KOPT-K1 (cell line): Measurements from ENCODE around the gene RRAS2.
"Not testable (repeated sequence)": the region's sequence is repeated elsewhere in the genome, so short reads cannot be mapped to it uniquely, and the experiment has no call there.

ENCODE experiments used
- H3K27ac ChIP-seq: fragments of 200-600 bp; sonication (generic); 2 replicates; pipeline ENCODE4 v1.5.1; 2016; ENCODE audit warnings: antibody characterized with exemption, mild to moderate bottlenecking, low read depth, low read length; ENCODE audit not compliant: poor library complexity, severe bottlenecking
- H3K36me3 ChIP-seq: fragments of 200-600 bp; sonication (generic); 2 replicates; pipeline ENCODE4 v1.5.1; 2017; ENCODE audit warnings: antibody characterized with exemption, mild to moderate bottlenecking, low read length, moderate library complexity; ENCODE audit not compliant: insufficient read depth
- H3K9me3 ChIP-seq: fragments of 200-600 bp; sonication (generic); 2 replicates; pipeline ENCODE4 v1.5.1; 2017; ENCODE audit warnings: antibody characterized with exemption, low read length, mild to moderate bottlenecking; ENCODE audit not compliant: insufficient read depth, poor library complexity, severe bottlenecking

The RRAS2 gene

GRCh38 chr11:14358729-14359439, at the start of gene RRAS2:
RRAS2 (minus strand) TSS chr11:14359183; CDS start chr11:14358870, 313 bp downstream.
- Histone ChIP-seq H3K9me3 (no peaks in the 10 kb centered on the region), H3K36me3 (peaks cover 7% of the 10 kb centered on the region), H3K27ac (peak within 1 kb of the TSS; percentile 87)

DNA sequence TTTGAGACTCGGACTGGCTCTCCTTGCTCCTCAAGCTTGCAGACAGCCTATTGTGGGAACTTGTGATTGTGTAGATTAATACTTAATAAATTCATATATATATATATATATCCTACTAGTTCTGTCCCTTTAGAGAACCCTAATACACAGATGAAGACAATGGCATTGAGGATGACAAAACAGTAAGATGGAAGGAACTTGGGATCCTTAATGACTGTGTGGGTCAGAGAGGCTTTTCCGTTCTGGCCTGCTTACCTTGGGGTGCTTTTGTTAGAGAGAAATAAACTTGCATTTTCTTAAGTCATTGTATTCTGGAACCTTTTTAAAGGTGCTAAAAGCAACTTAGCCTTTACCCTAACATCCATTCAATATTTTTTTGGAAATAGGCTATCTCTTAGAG, 49.6 kb upstream of the RRAS2 start:
- H3K27ac ChIP-seq, result no peak overlapping the region
- H3K9me3 ChIP-seq, result no peaks in the 10 kb centered on the region
- no peaks in the 10 kb centered on the region for H3K36me3 ChIP-seq

DNA sequence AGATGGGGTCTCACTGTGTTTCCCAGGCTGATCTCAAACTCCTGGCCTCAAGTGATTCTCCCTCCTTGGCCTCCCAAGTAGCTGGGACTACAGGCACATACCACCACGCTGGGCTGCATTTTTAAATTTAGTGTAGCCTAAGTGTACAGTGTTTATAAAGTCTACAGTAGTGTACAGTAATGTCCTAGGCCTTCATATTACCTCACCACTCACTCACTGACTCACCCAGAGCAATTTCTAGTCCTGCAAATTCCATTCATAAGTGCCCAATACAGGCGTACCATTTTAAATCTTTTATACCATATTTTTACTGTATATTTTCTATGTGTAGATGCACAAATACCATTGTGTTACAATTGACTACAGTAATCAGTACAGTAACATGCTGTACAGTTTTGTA, 47.1 kb upstream of the RRAS2 start:
- H3K36me3 ChIP-seq, H3K9me3 ChIP-seq, H3K27ac ChIP-seq: not testable (repeated sequence)

DNA sequence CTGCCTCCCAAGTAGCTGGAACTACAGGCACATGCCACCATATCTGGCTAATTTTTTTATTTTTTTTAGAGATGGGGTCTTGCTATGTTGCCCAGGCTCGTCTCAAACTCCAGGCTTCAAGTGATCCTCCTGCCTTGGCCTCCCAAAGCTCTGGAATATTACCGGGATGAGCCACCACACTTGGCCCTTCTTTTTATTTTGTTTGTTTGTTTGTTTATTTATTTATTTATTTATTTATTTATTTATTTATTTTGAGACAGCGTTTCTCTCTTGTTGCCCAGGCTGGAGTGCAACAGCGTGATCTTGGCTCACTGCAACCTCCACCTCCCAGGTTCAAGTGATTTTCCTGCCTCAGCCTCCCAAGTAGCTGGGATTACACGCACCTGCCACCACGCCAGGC, 44.5 kb upstream of the RRAS2 start:
- not testable (repeated sequence) for H3K9me3 ChIP-seq

GRCh38 chr11:14399087-14399486, 40.1 kb upstream of the RRAS2 start:
- Histone ChIP-seq H3K36me3 (no peaks in the 10 kb centered on the region), H3K9me3 (no peaks in the 10 kb centered on the region), H3K27ac (no peak overlapping the region)

More for the DNA sequence above, 44.5 kb upstream of the RRAS2 start:
- not testable (repeated sequence) for H3K36me3 ChIP-seq, H3K27ac ChIP-seq

- Histone ChIP-seq H3K27ac (no peak overlapping the region), H3K36me3 (no peaks in the 10 kb centered on the region), H3K9me3 (no peaks in the 10 kb centered on the region)
These were observed 37.3 kb upstream of the RRAS2 start for GRCh38 chr11:14396273-14396672.

DNA sequence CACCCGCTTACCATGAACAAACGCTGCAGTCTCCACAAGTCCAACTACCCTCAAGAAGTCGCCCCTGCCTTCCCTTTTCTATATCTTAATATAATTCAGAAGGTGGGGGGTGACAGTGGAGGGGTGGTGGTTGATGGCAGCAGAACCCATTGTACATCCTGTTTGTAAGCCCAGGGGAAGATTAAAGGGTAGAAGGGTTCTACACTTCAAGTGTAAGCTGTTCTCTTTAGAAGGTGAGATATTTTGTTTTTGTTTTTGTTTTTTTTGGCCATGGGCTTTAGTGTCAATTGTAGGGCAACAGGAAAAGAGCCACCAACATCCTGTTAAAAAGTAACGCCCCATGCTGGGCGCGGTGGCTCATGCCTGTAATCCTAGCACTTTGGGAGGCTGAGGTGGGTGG, 34.9 kb upstream of the RRAS2 start:
- H3K36me3 ChIP-seq, result no peaks in the 10 kb centered on the region
- no peaks in the 10 kb centered on the region for H3K9me3 ChIP-seq
- peak overlapping the region; percentile 23 for H3K27ac ChIP-seq

- no peaks in the 10 kb centered on the region for H3K9me3 ChIP-seq
- H3K27ac ChIP-seq, result no peak overlapping the region
- H3K36me3 ChIP-seq, result no peaks in the 10 kb centered on the region
These were observed 34.1 kb upstream of the RRAS2 start for GRCh38 chr11:14393129-14393528.

GRCh38 chr11:14390669-14391068, 31.7 kb upstream of the RRAS2 start:
- Histone ChIP-seq H3K9me3 (no peaks in the 10 kb centered on the region), H3K27ac (no peak overlapping the region), H3K36me3 (no peaks in the 10 kb centered on the region)

GRCh38 chr11:14388352-14388751, 29.4 kb upstream of the RRAS2 start:
- Histone ChIP-seq H3K9me3 (no peaks in the 10 kb centered on the region), H3K27ac (no peak overlapping the region), H3K36me3 (no peaks in the 10 kb centered on the region)

DNA sequence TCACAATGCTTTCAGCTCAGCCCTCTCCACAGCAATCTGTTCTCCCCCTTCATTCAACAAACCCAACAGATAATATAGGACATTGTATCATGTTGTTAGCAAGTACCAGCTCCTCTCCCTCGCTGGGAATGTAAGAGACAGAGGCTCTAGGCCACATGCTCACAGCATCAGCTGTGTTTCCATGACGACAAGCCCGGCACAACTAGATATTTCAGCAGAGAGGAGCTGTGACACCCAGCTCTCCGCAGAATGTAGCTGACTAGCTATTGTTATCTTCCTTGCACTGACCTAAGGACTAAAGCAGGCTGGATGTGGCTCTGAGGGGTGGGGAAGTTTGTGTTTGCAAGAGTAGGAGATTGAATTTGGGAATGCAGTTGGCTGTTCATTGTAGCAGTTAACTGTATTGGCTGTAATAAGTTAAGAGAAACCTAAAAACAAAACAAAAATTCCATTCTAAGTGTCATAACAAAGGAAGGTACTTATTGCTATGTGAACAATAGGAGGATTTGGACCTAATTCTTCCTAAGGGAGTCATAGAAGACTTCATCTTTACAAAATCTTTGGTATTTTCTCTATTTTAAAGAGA, 28.0 kb upstream of the RRAS2 start:
- H3K27ac ChIP-seq, result no peak overlapping the region
- no peaks in the 10 kb centered on the region for H3K9me3 ChIP-seq
- H3K36me3 ChIP-seq, result no peaks in the 10 kb centered on the region

- H3K36me3 ChIP-seq, result no peaks in the 10 kb centered on the region
- no peaks in the 10 kb centered on the region for H3K9me3 ChIP-seq
- no peak overlapping the region for H3K27ac ChIP-seq
These were observed 27.1 kb upstream of the RRAS2 start for GRCh38 chr11:14386081-14386480.

- no peaks in the 10 kb centered on the region for H3K9me3 ChIP-seq
- H3K36me3 ChIP-seq, result no peaks in the 10 kb centered on the region
- H3K27ac ChIP-seq, result no peak overlapping the region
These were observed 25.4 kb upstream of the RRAS2 start for GRCh38 chr11:14384338-14384737.

GRCh38 chr11:14381968-14382367, 23.0 kb upstream of the RRAS2 start:
- Histone ChIP-seq H3K36me3 (no peaks in the 10 kb centered on the region), H3K27ac (no peak overlapping the region), H3K9me3 (no peaks in the 10 kb centered on the region)

DNA sequence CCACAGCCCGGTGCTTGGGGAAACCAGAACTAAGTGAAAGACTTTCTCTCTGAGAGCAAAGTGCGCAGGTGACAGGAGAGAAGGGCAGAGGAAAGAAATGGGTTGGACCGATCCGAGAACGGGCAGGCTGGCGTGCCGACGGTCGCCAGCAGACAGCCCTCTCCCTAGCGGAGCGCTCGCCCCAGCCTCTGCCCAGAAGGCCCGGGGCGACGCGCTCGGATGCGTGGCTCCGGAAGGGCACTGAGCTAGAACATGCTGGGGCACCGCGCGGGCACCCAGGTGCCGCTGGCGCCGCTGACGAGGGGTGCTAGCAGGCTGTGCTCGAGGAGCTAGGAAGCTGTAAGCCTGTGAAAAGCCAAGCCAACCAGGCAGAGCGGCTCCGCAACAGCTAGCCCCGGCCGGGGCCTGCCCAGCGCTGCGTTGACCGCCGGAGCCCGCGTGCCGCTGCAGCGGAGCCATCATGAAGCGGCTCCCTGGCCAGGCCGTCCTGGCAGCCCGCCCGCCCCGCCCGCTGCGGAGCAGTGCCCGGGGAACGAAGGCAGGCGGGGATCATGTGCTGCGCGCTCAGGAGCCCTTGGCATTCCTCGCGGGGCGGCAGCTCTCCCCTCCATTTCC, 22.1 kb upstream of the RRAS2 start:
- Histone ChIP-seq H3K36me3 (no peaks in the 10 kb centered on the region), H3K9me3 (no peaks in the 10 kb centered on the region), H3K27ac (peak overlapping the region; percentile 41)
